ENCODE results near the gene SLC9A1. TPM values are rescaled to one million over a fixed set of nuclear protein-coding genes. Genes with fewer than 3 reads are reported as not detected.
"Not testable (repeated sequence)": the region's sequence is repeated elsewhere in the genome, so short reads cannot be mapped to it uniquely, and the experiment has no call there.

SLC9A1 gene
- total RNA-seq, 4 donors from 2014 or later, result 10.9 to 19.4 (median 13.2) TPM

DNA sequence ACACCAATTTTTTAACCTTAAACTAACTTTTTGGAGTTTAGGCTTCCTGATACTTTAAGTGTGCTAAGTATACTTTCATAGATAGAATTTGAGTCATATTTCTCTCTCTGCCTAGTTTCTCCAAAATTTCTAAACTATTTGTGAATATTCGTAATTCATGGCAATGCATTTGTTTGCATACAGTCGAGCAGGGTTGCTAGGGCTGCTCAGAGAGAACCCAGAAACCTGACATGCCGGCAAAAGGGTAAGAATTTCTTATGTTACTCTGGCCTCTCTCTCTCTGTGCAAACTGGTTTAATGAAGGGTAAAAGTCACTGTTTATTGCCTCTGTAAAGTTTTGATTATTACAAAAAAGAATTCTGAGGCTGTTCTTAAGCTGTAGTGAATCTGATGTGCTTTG is 25.1 kb upstream of the SLC9A1 start:
- intact Hi-C loops (cut with DNase I; ENCODE audit: low total_unique reads), result no loop called here
- no peak for DNase-seq (ENCODE audit: low spot score in 2 of 2)
- no peak for TF ChIP-seq POLR2A (IDR thresholded peaks at IDR 0.05)
- TF ChIP-seq, protein P1, sequence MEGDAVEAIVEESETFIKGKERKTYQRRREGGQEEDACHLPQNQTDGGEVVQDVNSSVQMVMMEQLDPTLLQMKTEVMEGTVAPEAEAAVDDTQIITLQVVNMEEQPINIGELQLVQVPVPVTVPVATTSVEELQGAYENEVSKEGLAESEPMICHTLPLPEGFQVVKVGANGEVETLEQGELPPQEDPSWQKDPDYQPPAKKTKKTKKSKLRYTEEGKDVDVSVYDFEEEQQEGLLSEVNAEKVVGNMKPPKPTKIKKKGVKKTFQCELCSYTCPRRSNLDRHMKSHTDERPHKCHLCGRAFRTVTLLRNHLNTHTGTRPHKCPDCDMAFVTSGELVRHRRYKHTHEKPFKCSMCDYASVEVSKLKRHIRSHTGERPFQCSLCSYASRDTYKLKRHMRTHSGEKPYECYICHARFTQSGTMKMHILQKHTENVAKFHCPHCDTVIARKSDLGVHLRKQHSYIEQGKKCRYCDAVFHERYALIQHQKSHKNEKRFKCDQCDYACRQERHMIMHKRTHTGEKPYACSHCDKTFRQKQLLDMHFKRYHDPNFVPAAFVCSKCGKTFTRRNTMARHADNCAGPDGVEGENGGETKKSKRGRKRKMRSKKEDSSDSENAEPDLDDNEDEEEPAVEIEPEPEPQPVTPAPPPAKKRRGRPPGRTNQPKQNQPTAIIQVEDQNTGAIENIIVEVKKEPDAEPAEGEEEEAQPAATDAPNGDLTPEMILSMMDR (IDR thresholded peaks at IDR 0.05), result no peak
- H3K4me3 ChIP-seq (ENCODE audit: low read depth, poor library complexity, severe bottlenecking), result no peak overlapping the region
- WGBS, 2 donors, result 73 to 80% methylated on average over 3 of the region's 3 CpGs

DNA sequence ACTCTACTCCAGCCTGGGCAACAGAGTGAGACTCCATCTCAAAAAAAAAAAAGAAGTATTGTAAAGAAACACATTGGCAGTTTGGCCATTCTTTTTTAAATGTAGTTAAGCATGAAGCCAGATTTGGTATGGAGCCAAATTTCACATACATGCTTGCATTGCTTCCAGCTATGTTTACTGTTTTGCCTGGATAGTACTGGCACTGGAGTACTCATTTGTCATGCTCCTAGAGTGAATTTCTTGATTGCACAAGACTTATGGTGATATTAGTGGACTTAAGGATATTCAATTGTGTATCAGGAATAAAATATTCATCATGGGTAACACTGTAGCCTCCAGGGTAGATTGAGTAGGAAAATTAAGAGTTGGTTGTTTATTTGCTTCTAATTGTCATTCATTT is 24.5 kb upstream of the SLC9A1 start:
- H3K4me3 ChIP-seq (ENCODE audit: low read depth, poor library complexity, severe bottlenecking), result no peak overlapping the region
- TF ChIP-seq POLR2A (IDR thresholded peaks at IDR 0.05), result no peak
- TF ChIP-seq, protein P1 (IDR thresholded peaks at IDR 0.05), result no peak
- no peak for DNase-seq (ENCODE audit: low spot score in 2 of 2)
- intact Hi-C loops (cut with DNase I; ENCODE audit: low total_unique reads), result no loop called here

DNA sequence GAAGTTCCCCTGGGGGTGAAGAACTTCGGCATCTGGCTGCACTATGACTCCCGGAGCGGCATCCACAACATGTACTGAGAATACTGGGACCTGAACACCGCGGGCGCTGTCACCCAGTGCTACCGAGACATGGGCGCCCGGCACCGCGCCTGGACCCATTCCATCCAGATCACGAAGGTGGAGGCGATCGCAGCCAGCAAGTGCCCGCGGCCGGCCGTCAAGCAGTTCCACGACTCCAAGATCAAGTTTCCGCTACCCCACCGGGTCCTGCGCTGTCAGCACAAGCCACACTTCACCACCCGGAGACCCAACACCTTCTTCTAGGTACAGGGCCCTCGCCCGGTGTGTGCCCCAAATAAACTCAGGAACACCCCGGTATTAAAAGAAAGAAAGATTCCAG is 22.0 kb upstream of the SLC9A1 start:
- intact Hi-C loops (cut with DNase I; ENCODE audit: low total_unique reads), result no loop called here
- no peak overlapping the region for H3K4me3 ChIP-seq (ENCODE audit: low read depth, poor library complexity, severe bottlenecking)
- WGBS, 2 donors, result 96 to 98% methylated on average over 26 of the region's 26 CpGs
- DNase-seq (ENCODE audit: low spot score in 2 of 2), result no peak
- no peak for TF ChIP-seq POLR2A (IDR thresholded peaks at IDR 0.05)
- TF ChIP-seq, protein P1 (IDR thresholded peaks at IDR 0.05), result no peak

- no peak for TF ChIP-seq POLR2A (IDR thresholded peaks at IDR 0.05)
- TF ChIP-seq, protein P1 (IDR thresholded peaks at IDR 0.05), result no peak
- intact Hi-C loops (cut with DNase I; ENCODE audit: low total_unique reads), result no loop called here
- DNase-seq (ENCODE audit: low spot score in 2 of 2), result no peak
- WGBS, 2 donors, result 92% methylated on average over 4 of the region's 4 CpGs
- H3K4me3 ChIP-seq (ENCODE audit: low read depth, poor library complexity, severe bottlenecking), result no peak overlapping the region
Measured at GRCh38 chr1:27176323-27176722, 21.4 kb upstream of the SLC9A1 start.

- WGBS, 2 donors, result 92 to 93% methylated on average over 5 of the region's 5 CpGs
- H3K4me3 ChIP-seq (ENCODE audit: low read depth, poor library complexity, severe bottlenecking); DNase-seq (ENCODE audit: low spot score in 2 of 2); intact Hi-C loops (cut with DNase I; ENCODE audit: low total_unique reads): not testable (repeated sequence)
Measured at GRCh38 chr1:27172992-27173391, 18.1 kb upstream of the SLC9A1 start.

GRCh38 chr1:27166929-27167328 is 12.0 kb upstream of the SLC9A1 start:
- intact Hi-C loops (cut with DNase I; ENCODE audit: low total_unique reads), result no loop called here
- no peak for TF ChIP-seq POLR2A (IDR thresholded peaks at IDR 0.05)
- TF ChIP-seq, protein P1 (IDR thresholded peaks at IDR 0.05), result no peak
- no peak overlapping the region for H3K4me3 ChIP-seq (ENCODE audit: low read depth, poor library complexity, severe bottlenecking)

More at GRCh38 chr1:27166929-27167328, 12.0 kb upstream of the SLC9A1 start:
- WGBS, 2 donors, result 66 to 72% methylated on average over 4 of the region's 4 CpGs
- DNase-seq (ENCODE audit: low spot score in 2 of 2), result no peak

Data from lower leg skin (tissue), 4 donors.